PFSK-1 (cell line): ENCODE results near the gene MBOAT2.

ENCODE experiments used
- FOXP2 ChIP-seq: optimal IDR thresholded peaks from 2 replicates; pipeline ENCODE3; 2011; ENCODE audit warnings: borderline replicate concordance, control low read depth, inconsistent platforms; ENCODE audit not compliant: insufficient read depth; ENCODE audit errors: extremely low read length, extremely low read depth
- POLR2AphosphoS5 ChIP-seq: IDR thresholded peaks from 2 replicates; pipeline ENCODE4 v1.6.1; 2012; ENCODE audit warnings: low read depth, mild to moderate bottlenecking, control low read depth, low read length, moderate library complexity
- SIN3A ChIP-seq: IDR thresholded peaks from 2 replicates; pipeline ENCODE4 v1.6.1; 2012; ENCODE audit warnings: mild to moderate bottlenecking, low read length, moderate library complexity, borderline replicate concordance; ENCODE audit not compliant: insufficient read depth
- TAF1 ChIP-seq: IDR thresholded peaks from 2 replicates; pipeline ENCODE4 v1.6.1; 2012; ENCODE audit warnings: low read length, control low read depth, borderline replicate concordance; ENCODE audit not compliant: insufficient read depth
- TF ChIP-seq, protein P1 (sequence below), 2 experiments: IDR thresholded peaks; 2 replicates each; pipeline versions ENCODE4 v1.6.1 to v1.8.0; 2011 to 2012; ENCODE audit warnings: low read depth in 2 of 2, low read length in 2 of 2, control low read depth in 1 of 2, inconsistent platforms in 1 of 2, mild to moderate bottlenecking in 1 of 2, moderate library complexity in 1 of 2; ENCODE audit not compliant: insufficient read depth in 1 of 2

The MBOAT2 gene

GRCh38 chr2:8863331-8863953 lies 140.0 kb downstream of the MBOAT2 start:
- no peak for TF ChIP-seq TAF1
- TF ChIP-seq, protein P1, sequence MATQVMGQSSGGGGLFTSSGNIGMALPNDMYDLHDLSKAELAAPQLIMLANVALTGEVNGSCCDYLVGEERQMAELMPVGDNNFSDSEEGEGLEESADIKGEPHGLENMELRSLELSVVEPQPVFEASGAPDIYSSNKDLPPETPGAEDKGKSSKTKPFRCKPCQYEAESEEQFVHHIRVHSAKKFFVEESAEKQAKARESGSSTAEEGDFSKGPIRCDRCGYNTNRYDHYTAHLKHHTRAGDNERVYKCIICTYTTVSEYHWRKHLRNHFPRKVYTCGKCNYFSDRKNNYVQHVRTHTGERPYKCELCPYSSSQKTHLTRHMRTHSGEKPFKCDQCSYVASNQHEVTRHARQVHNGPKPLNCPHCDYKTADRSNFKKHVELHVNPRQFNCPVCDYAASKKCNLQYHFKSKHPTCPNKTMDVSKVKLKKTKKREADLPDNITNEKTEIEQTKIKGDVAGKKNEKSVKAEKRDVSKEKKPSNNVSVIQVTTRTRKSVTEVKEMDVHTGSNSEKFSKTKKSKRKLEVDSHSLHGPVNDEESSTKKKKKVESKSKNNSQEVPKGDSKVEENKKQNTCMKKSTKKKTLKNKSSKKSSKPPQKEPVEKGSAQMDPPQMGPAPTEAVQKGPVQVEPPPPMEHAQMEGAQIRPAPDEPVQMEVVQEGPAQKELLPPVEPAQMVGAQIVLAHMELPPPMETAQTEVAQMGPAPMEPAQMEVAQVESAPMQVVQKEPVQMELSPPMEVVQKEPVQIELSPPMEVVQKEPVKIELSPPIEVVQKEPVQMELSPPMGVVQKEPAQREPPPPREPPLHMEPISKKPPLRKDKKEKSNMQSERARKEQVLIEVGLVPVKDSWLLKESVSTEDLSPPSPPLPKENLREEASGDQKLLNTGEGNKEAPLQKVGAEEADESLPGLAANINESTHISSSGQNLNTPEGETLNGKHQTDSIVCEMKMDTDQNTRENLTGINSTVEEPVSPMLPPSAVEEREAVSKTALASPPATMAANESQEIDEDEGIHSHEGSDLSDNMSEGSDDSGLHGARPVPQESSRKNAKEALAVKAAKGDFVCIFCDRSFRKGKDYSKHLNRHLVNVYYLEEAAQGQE (IDR thresholded peaks at IDR 0.05; ENCODE audit: insufficient read depth in 1 of 2, low read depth in 2 of 2, low read length in 2 of 2): no peak
- TF ChIP-seq SIN3A: no peak
- no peak for TF ChIP-seq POLR2AphosphoS5
- TF ChIP-seq FOXP2: no peak

GRCh38 chr2:8862230-8862629 lies 141.3 kb downstream of the MBOAT2 start:
- TF ChIP-seq POLR2AphosphoS5: no peak
- no peak for TF ChIP-seq SIN3A
- TF ChIP-seq TAF1: no peak
- TF ChIP-seq FOXP2: no peak
- TF ChIP-seq, protein P1 (IDR thresholded peaks at IDR 0.05; ENCODE audit: insufficient read depth in 1 of 2, low read depth in 2 of 2, low read length in 2 of 2): no peak

GRCh38 chr2:8861797-8862196 lies 141.7 kb downstream of the MBOAT2 start:
- TF ChIP-seq POLR2AphosphoS5: no peak
- TF ChIP-seq, protein P1 (IDR thresholded peaks at IDR 0.05; ENCODE audit: insufficient read depth in 1 of 2, low read depth in 2 of 2, low read length in 2 of 2): no peak
- TF ChIP-seq TAF1: no peak
- TF ChIP-seq FOXP2: no peak
- no peak for TF ChIP-seq SIN3A

DNA sequence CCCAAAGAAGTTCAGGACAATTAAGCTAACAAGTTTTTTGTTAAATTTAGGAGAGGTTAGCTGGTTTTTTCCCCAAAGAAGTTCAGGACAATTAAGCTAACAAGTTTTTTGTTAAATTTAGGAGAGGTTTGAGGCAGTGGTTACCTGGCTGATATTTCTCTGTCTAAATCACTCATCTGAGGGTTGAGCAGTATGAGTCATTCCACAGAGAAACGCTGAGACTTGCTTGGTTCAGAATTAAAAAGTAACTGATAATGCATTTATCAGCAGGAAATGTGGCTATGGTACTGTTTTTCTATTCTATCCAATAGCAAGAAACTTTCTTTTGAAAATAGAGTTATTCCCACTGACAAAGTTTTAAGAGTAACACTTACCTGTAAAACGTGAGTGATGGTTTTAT lies 143.2 kb downstream of the MBOAT2 start:
- TF ChIP-seq, protein P1 (IDR thresholded peaks at IDR 0.05; ENCODE audit: insufficient read depth in 1 of 2, low read depth in 2 of 2, low read length in 2 of 2): no peak
- TF ChIP-seq TAF1: no peak
- no peak for TF ChIP-seq SIN3A
- no peak for TF ChIP-seq FOXP2
- TF ChIP-seq POLR2AphosphoS5: no peak

DNA sequence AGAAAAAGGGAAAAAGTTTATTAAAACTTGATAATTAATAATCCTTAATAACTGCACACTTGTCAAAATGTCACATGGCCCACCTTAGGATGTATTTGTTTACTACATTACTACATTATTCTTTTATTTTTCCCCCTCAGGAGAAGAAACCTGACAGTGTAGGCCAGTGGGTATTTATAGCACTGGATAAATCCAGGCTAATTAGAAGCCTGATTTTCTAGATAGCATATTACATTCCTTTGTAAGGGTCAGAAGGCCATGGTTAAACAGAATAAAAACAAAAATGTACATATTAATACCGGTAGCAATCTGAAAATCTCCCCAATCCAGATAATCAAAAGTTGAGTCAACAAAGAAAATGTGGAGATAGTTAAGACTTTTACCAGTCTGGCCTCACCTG lies 144.6 kb downstream of the MBOAT2 start:
- TF ChIP-seq POLR2AphosphoS5: no peak
- TF ChIP-seq FOXP2: no peak
- TF ChIP-seq, protein P1 (IDR thresholded peaks at IDR 0.05; ENCODE audit: insufficient read depth in 1 of 2, low read depth in 2 of 2, low read length in 2 of 2): no peak
- no peak for TF ChIP-seq SIN3A
- TF ChIP-seq TAF1: no peak
